Epidermal melanocyte (primary cell): Measurements from ENCODE around the gene ENDOV.

Source experiments
- DNase-seq: peaks from one replicate; pipeline ENCODE4 v3.0.0; 2011; ENCODE audit warnings: low spot score; ENCODE audit not compliant: insufficient read length

Gene ENDOV

GRCh38 chr17:80414803-80415625, at the start of gene ENDOV:
TSS of gene ENDOV (plus strand) at chr17:80415167. CDS start at chr17:80415195, 28 bp downstream.
- peak; percentile 98 for DNase-seq

DNA sequence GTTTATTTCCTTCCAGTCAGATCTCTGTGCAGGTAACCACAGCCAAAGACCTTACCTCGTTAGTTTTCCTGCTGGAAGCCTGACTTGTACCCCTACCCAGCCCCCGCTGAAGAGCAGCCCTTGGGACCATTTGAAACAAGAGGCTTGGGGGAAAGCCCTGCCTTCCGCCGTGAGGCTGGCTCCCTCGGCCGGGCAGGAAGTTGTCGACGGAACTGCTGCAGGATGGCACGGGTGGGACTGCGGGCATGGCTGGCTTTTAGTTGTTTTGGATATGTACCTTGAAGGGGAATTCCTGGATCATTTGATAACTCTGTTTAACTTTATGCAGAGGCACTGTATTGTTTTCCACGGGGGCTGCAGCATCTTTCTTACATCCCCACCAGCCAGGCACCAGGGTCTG, 49.0 kb upstream of the ENDOV start:
- no peak for DNase-seq

- DNase-seq: no peak
Observed at GRCh38 chr17:80367503-80367902, 47.5 kb upstream of the ENDOV start.

GRCh38 chr17:80371196-80371595, 43.8 kb upstream of the ENDOV start:
- DNase-seq: no peak

DNA sequence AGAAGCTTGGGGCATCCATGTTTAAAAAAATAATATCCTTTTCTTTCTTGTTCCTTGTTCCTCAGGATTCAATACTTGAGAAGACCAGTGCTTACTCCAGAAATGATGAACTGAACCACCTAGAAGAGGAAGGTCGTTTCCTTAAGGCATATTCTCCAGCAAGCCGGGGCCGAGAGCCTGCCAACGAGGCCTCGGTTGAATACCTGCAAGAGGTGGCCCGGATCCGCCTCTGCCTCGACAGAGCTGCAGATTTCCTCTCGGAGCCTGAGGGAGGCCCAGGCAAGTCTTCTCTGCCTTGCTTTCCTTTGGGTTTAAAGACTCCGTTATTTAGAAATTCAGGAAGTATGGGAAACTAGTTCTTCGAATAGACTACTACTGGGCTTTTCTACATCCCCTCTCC, 42.5 kb upstream of the ENDOV start:
- no peak for DNase-seq

DNA sequence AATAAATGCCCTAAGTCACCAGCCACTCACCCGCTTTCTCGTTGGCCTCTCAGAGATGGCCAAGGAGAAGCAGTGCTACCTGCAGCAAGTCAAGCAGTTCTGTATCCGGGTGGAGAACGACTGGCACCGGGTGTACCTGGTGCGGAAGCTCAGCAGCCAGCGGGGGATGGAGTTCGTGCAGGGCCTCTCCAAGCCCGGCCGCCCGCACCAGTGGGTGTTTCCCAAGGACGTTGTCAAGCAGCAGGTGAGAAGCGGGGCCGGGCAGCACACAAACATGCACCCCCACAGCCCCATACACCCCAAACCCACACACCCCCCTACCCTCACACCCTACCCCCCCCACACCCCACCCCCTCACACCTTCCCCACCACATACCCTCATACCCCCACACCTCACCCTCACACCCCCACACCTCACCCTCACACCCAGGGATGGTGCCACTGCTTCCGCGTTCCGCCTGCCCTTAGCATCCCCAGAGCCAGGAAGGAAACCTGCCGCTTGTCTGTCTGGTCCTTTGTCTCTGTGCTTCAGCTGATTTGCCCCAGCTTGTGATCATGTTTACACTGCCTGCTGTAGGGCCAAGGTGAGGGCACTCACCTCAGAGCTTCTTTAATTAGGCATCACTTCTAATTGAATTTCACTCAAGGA, 41.9 kb upstream of the ENDOV start:
- DNase-seq: no peak

DNA sequence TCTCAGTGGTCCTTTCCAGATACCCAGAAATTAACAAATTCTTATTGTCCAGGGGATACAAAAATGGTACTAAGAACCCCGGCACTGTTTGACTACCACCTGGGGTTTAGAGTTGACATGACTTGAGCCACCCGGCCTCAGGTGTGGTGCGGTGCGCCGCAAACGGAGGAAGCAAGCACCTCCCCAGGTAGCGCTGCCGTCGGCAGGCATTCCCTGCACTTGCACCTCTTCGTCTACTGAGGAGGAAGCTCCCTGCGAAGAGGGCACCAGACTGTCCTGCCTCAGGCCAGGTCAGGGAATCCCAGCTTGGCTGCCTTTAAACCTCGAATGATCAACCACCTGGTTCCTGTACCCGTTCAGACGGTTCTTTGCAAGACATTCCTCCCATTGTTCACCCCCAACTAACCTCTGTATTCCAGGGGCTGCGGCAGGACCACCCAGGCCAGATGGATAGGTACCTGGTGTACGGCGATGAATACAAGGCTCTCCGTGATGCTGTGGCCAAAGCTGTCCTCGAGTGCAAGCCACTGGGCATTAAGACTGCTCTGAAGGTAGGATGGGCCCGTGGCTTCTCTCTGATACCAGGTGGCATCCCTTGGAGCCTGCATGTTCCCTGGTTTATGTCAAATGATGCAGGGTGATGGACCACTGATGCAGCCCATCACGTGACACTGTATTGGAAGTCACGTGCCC, 40.8 kb upstream of the ENDOV start:
- no peak for DNase-seq

DNA sequence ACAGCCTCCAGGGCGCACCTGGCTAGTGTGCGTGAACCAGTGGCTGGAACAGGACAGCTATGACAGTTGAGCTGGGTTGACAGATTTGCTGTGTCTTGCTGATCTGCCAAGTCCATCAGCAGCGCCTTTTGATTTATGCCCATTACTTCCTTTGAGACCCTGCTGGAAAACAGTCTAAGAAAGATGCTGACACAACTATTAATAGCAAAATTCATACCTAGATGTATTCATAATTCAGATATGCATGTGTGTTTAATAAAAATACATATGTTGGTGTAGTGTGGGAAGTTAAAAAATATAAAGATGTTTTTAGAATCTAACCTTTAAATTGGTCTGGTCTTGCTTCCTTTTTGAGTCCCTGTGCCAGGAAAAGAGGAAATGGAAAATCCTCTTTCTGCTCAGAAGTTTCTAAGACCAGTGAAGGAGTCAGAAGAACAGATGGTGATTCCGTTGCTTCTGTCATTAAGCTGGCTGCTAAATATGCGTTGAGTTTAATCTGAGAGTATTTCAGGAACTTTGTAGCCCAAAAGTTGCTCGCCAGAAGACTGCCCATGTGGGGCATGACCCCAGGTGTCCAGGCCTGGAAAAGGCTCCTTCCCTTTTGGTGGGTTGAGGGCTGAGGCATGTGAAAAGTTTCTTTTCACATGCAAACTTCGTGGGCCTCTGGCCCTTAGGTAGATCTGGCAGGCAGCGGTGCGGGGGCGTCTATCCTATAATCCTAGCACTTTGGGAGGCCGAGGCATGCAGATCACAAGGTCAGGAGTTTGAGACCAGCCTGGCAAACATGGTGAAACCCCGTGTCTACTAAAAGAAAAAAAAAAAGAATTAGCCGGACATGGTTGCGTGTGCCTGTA, 40.0 kb upstream of the ENDOV start:
- no peak for DNase-seq

GRCh38 chr17:80376531-80376930, 38.4 kb upstream of the ENDOV start:
- DNase-seq: no peak

DNA sequence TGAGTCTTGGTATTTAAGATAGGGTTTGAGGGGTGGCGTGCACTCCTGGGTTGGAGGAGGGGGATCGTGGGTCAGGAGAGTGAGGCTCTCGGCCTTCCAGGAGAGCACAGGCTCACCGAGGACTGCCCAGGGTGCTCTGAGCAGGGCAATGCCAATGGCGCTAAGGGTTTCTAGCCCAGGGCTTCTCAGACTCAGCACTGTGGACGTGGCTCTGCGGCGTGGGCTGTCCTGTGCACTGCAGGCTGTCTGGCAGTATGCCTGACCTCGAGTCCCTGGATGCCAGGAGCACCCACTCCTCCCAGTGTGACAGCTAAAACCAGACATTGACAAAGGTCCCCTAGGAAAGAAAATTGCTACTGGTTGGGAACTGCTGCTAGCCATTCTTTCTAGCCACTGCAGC, 37.2 kb upstream of the ENDOV start:
- DNase-seq: no peak

DNA sequence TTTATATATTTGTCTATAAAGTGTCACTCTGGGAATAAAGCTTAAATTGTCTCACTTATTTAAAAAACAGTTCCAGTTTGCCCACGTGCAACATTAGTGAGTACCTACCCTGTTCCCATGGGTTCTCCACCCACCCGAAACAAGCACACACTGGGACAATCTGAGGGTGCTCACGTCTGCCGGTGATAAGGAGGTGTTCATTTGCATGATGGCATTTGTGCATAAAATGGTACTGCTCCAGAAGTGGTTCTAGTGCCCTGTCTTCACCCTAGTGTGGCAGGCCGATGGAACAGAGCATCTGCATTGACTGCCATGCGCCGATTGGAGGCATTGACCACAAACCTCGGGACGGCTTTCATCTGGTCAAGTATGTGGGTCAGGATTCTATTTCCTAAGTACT, 35.6 kb upstream of the ENDOV start:
- DNase-seq: no peak

DNA sequence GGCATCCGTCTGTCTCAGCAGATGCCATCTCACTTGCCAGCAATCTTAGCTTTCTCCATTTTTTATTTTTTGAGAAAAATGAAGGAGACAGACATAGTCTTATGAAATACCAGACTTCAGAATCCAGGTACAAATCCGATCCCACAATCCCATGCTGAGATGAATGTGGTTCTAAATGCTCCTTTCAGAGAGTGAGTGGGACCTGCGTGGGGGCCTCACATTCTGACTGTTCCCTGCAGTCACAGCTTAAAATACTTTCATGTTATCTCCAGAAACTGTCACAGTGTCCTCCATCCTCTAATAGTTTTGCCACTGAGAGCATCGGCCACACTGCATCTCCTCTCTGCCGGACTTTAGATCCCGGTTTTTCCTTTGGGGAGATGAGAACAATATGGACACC, 34.9 kb upstream of the ENDOV start:
- no peak for DNase-seq

GRCh38 chr17:80380555-80381002, 34.4 kb upstream of the ENDOV start:
- DNase-seq: no peak

GRCh38 chr17:80381416-80381923, 33.5 kb upstream of the ENDOV start:
- no peak for DNase-seq

DNA sequence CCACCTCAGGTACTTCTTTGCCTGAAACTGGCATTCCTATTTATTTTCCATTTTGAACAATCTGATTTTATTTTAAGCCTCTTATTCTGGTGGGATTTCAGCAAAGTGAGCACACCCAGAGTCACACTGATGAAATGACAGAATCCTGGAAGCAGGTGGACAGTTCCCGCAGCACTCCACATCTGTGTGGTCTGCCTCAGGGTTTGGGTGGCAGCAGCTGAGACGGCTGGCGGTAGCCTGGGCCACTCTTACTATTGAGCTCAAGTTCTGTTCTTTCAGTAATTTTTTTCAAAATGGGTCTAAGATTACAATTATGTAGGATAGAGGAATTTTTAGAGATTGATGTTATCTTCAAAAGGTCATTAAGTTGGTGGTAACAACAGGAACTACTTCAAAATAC, 32.5 kb upstream of the ENDOV start:
- no peak for DNase-seq

GRCh38 chr17:80382956-80383355, 32.0 kb upstream of the ENDOV start:
- DNase-seq: no peak

GRCh38 chr17:80384078-80384960, 30.6 kb upstream of the ENDOV start:
- DNase-seq: no peak

- DNase-seq: no peak
Observed at GRCh38 chr17:80385046-80385445, 29.9 kb upstream of the ENDOV start.

DNA sequence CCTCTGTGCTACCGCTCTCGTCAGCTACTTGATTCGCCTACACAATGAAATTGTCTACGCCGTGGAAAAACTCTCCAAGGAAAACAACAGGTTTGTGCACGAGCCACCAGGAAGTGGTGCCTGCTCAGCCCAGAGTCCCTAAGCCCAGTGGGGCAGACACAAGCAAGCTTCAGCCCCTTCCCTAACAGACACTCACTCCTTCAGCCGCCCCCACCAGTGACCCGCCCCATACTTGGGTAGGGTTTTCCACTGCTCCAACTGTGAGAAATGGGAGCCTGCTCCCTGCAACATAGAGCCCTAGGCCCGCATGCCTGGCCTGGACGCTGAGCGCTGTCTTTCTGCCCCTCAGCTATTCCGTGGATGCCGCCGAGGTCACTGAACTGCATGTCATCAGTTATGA, 28.6 kb upstream of the ENDOV start:
- DNase-seq: no peak

GRCh38 chr17:80387071-80387470, 27.9 kb upstream of the ENDOV start:
- DNase-seq: no peak
